GM19328 (cell line): ENCODE results near the gene TMEM131L.
"Not testable (repeated sequence)": the region's sequence is repeated elsewhere in the genome, so short reads cannot be mapped to it uniquely, and the experiment has no call there.

Experiments
- ATAC-seq: cut with Tn5 transposase; IDR thresholded peaks from one replicate; pipeline ENCODE4 v1.9.1; 2021; ENCODE audit warnings: mild to moderate bottlenecking, moderate library complexity; ENCODE audit not compliant: unreplicated experiment

TMEM131L gene

DNA sequence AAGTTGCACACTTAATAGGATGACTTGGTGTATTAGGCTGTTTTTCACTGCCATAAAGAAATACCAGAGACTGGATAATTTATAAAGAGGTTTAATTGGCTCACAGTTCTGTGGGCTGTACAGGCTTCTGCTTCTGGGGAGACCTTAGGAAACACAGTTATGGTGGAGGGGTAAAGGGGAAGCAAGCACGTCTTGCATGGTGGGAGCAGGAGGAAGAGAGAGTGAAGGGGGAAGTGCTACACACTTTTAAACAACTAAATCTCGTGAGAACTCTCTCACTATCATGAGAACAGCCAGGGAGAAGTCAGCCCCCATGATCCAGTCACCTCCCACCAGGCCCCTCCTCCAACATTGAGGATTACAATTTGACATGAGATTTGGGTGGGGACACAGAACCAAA is 142.9 kb downstream of the TMEM131L start:
- not testable (repeated sequence) for ATAC-seq

DNA sequence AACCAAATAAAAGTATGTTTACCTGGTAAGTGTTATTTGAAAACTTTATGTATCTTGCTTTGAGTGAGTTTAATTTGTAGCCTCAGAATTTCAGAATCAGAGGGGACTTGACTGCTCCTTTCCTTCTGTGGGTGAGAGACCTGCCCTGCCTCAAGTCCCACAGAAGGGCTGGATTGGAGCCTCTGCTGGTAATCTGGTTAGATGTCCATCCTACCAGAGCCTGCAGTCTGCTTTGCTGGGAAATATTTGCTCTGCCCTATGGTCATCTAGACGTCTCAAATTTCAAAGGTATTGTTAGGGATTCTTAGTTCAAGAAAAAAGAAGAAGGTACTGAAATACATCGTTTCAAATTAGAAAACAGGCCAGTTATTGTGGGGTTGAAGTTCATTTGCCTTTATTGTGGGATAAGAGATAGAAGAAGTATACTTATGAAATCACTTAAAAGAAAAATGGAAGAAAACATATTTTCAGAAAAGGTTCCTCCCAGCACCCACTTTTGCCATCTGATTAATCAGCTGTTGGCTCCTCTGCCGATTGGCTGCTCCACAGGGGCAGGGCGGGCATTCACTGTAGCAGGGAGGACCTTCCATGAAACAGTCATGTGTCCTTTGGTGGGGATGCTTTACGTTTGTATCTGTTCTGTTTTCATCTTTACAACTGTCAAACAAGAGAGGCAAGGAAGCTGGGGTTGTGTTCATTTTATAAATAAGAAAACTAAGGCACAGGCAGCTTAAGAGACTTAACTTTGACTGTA is 144.6 kb downstream of the TMEM131L start:
- ATAC-seq = no peak

DNA sequence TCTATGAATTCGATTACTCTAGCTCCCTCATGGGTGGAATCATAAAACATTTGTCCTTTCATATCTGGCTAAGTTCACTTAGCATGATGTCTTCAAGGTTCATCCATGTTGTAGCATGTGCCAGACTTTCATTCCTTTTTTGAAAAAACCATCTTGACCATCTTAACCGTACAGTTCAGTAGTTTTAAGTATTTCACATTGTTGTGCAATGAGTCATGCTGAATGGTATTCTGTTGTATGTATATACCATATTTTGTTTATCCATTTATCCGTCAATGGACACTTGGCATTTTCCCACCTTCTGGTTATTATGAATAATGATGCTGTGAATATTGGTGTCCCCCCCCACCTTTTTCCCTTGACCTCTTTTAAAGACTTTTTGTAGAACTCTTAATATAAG is 145.5 kb downstream of the TMEM131L start:
- ATAC-seq = no peak

DNA sequence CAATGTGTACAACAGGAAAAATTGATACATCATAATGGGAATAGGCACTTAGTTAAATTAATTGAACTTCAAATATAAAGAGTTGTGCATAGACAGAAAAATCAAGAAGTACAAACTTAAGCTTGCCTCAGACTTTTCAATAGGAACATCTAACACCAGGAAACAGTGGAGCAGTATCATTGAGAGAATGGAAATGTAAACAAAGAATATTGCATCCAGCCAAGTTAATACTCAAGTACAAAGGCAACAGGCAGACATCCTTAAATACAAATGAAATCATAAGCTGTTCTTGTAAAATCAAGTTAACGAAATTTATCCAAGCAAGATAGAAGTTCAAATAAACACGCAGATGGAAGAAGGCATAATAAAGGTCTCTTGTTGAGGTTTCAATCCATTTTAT is 146.7 kb downstream of the TMEM131L start:
- no peak for ATAC-seq

DNA sequence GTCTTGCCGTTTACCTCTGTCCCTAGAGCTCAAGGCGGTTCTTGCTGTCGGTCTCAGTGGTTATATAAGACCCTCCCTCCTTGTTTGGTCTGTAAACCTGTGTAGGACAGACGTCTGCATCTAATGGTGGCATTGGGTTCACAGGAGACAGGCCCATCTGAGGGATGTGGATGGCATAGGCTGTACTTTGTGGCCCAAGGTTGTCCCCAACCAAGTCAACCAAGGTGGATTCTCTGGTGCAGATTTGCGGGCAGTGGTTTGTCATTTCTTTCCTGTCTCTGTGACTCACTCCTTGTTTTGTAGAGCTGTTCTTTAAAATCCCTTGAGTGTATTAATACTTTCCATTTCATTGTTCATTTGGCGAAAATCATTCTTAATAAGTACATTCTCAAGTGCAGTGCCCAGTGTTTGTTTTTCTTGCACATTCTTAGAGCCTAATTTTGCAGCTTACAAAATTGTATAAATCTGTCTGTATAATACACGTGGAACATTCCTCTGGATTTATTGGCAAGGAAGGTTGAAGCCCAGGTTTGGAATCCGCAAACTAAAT is 149.9 kb downstream of the TMEM131L start:
- no peak for ATAC-seq

DNA sequence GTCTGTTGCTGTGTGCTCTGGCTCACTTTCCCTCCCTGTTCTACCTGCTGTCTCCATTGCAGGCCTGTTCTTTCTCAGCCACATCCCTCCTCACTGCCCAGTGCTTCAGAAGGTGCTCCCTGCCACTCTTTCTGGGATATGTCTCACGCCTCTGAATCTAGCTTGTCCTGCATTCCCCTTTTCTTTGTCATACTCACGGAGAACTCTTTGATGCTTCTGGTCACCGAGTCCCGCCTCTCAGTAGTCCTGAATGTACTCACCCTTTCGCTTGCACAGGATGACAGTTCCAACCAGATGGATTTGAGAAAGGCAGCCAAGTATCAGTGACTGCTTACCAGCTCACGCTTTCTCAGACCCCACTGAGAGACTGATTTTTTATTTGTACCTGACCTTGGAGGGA is 152.7 kb downstream of the TMEM131L start:
- ATAC-seq = no peak

DNA sequence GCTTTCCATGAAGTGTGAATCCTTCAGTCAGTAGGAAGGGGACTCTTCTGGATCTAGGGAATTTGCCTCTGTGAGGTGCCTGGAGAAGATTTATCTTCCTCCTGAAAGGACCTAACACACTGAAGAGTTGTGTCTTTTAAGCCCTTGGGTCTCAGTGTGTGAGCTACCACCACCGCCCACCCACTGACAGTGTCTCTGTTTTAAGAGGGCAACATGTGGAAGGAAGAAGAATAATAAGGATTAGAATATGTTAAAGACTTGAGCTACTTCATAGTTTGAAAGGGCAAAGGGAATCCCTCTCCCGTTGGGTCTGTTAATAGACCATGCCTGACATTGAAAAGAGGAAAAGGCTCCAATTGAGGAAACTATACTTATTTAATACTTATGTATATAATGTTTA is 153.7 kb downstream of the TMEM131L start:
- no peak for ATAC-seq

DNA sequence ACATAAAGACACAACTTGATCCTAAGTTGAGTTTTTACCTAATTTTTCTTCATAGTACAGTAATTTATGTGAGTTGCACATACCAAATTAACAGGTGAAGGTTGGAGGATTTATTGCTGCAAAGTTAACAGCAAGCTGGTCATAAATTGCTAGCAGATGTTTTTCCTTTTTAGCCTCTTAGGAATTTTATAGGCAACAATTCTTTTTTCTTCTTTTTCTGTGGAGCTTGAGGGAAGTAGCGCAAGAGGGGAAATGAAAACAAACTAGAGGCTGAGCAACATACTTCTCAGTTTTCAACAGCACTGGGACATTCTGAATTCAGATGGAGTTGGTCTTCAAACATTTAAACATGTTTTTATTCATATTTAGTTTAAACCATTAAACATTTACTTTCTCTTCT is 154.2 kb downstream of the TMEM131L start:
- ATAC-seq = no peak

DNA sequence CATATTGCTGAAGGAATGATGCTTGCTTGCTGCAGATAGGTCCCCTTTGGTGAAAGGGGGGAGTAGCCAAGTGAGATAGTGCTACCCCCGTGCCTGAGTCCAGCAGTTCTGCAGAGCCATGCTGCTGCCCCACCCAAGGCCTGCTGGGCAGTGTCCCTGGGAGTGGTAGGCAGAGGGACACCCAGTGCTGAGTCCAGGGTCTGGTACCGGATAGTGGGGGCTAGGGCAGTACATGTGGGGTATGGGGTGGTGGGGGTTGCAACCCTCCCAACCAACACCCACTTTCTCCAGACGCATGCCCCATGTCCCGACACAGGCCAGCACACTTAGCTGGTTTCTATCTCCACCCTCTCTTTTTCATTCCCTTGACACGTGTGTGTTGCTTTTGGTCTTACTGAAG is 155.9 kb downstream of the TMEM131L start:
- no peak for ATAC-seq

DNA sequence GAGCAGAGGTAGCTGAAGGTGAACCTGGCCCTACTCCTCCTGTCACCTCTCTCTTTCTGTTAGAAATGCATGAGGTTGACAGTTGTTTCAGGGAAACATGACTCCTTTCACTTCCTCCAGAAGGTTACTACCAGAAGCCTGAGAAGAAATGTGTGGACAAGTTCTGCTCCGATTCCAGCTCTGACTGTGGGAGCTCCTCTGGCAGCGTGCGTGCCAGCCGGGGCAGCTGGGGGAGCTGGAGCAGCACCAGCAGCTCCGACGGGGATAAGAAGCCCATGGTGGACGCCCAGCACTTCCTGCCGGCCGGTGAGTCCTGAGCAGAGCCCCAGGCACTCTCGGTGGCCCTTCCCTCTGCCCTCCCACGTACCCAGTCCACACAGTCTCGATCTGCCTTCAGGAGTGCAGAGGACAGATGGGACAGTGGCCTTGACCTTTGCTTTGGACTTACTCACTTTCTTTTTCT is 156.6 kb downstream of the TMEM131L start:
- ATAC-seq = no peak

DNA sequence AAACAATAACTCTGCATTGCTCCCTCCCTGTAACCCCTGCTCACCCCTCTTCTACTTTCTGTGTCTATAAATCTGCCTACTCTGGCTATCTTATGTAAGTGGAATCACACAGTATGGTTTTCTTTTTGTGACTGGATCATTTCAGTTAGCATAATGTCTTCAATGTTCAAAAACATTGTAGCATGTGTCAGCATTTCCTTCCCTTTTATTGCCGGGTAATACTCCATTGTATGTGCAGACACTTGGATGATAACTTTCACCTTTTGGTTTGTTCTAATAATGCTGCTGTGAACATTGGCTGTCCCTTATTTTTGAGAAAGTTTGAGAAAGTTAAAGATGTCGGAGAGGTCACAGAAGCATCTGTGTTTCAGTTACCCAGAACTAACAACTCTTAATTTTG is 157.3 kb downstream of the TMEM131L start:
- ATAC-seq = no peak

DNA sequence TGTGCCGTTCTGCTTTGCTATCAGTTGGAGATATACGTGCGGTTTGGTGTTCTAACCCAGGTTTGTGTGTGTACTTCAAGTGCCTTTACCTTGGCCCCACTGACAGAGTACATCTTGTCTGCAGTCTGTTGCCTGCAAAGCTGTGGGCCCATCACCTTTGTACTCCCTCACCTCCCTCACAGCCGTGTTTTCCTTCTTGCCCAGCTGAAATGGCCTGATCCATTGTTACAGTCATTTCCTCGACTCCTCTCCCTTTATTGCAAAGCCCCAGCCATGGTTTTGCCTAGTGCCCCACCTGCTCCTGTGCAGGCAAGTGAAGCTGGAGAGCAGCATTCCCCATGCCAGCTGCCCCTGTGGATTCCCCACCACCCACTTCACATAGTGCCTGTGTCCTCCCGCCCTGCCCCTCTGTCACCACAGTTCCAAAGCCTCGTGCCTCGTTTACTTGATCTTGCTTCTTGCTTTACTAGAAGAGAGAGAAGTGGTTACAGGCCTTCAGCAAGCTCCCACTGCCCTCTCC is 162.7 kb downstream of the TMEM131L start:
- no peak for ATAC-seq

DNA sequence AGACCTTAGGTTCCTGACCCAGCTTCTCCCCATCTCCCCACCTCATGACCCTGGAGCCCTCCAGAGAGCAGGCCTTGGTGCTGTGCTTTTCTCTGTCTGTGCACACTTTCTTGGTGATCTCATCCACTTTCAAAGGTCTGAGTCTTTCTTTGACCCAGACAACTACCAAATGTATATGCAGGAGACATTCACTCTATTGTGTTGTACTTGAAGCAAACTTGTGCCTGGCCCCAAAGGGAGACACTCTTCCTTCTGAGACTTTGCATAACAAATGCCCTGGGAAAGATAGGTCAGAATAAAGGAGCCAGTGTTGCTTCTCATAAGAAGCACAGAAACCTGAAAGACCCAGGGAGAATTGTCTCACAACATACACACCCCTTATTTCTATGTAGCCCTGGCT is 163.6 kb downstream of the TMEM131L start:
- no peak for ATAC-seq

DNA sequence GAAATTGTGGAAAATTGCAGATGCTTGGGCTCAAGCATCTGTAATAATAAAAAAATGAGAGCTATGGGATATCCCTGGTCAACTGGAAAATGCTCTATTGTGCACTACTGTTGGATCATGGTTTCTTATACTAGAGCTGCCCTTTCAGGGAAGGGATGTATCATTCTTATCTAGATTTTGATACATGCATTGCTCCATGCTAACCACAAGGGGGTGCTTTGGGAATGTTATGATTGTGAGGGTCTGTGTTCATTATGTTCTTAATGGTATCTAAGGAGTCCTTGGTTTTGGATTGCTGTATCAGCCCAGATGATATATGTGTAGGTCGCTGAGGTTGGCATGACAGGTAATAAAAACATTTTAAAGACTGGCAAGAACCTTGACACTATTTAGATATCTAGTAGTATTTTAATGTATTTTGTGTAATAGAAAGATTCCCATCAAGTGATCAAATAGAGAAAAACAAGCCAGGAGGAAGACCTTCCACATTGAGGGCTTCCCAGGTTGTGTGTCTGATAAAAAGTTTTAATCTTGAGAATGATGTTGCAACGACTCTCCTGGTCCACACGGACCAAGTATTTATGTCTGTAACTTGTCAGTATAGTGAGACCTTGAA is 168.7 kb downstream of the TMEM131L start:
- ATAC-seq = no peak

DNA sequence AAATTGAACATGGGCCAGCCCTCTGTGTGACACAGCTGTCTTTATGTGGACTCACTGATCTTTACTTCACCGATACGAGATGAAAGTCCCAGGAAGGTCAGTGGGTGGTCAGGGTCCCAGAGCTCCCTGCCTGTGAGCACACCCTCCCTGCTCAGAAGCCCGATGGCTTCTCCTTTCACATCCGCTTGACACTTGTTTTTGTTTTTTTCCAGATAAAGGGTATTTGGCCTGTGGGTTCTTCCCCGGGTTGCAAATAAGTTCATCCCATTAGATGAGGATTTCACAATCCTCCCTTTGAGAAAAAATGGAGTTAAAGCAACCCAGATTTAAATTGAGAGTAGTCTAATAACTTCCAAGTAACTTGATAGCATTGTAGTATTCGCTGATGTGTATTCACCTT is 169.7 kb downstream of the TMEM131L start:
- no peak for ATAC-seq

DNA sequence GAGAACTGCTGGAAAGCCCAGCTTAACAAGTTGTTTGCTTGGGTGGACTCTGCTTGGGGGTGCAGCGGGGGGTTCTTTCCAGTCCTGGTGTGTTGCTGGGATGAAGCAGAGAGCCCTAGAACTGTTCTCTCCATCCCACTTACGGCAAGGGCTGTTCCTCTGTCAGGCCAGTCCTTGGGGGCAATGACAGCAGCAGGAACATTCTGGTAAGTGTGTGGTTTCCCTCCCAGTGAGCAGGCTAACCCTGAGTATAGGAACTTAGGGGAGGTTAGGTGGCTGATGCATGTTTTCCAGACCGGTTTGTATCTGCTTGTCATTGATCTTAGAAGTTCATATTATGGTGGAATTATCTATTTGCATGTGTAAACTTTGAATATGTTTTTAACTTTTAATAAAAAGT is 171.0 kb downstream of the TMEM131L start:
- ATAC-seq = no peak

DNA sequence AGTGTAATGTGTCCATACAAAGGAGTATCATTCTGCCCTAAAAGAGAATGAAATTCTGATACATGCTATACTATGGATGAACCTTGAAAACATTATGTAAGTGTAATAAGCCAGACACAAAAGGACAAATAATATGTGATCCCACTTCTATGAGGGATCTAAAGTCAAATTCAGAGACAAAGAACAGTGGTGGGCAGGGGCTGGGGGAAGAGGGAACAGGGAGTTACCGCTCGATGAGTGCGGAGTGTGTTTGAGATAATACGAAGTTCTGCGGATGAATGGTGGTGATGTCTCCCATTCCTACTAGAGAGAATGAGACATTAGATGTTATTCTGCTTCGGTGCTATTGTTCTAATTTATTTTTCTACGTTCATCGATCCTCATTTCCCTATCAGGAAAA is 171.9 kb downstream of the TMEM131L start:
- ATAC-seq = no peak

DNA sequence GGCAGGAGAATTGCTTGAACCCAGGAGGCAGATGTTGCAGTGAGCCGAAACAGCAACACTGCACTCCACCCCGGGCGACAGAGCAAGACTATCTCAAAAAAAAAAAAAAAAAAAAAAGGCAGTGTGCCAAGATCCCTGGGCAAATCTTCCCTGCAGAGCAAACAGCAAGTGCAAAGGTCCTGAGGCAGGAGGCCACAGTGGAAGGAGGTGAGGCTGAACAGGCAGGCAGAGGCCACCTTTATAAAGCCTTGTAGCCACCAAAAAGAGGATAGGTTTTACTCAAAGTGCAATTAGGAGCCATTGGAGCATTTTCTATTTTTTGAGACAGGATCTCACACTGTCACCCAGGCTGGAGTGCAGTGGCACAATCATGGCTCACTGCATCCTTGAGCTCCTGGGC is 172.8 kb downstream of the TMEM131L start:
- ATAC-seq = no peak

DNA sequence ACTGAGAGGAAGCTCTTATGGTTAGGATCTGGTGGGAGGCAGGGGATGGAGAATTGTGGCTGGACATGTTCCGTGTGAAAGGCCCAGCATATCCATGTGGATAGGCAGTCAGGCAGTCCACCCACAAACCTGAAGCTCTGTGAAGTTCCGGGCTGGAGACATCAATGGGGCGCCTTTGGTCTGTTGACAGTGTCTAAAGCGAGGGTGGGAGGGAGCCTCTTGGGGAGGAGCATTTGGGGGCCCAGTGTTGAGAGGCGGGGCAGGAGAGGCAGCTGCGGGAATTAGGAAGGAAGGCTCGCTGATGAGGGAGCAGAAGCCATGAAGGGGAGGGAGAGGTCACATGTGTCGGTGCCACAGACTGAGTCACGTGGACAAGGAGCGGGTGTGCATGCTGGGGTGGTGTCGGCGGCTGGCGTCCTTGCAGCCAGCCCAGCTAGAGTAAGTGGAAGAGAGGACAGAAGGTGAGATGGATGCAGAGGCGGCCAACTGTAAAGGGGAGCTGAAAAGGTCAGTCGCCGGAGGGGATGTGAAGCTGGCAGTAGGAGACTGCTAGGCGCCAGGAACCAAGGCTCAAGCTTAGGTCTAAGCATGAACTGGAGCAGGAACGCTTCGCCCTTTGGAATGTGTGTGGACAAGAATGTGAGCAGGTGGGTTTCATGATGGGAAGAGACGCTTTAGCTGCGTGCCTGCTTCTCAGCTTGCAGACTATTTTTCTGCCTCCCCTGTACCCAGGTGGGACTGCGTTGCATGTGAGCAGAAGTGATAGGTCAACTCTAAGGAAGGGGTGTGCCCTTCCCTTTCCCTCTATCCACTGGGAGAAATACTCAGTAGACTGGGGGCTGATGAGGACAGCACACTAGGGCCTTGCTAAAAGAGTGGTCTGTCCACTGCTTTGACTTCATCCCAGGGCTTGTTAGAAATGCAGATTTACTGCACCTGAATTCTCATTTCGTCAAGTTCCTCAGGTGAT is 174.0 kb downstream of the TMEM131L start:
- ATAC-seq = no peak

DNA sequence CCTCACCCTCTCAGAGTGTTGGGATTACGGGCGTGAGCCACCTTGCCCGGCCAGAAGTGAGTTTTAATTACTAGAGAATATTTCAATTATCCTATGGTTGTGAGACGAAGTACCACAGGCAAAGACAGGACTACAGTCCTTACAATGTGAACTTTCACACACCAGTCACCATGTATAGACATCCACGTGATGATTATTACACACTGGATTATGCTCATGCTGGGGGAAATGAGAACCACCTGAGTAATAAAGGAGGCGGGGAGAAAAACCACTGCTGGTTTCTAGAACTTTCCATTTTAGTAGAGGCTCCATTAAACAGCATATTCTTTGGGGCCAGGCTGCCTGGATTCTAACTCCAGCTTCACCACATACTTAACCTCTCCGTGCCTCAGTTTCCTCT is 175.4 kb downstream of the TMEM131L start:
- no peak for ATAC-seq
